HG02973 (cell line): Measurements from ENCODE around the gene ZFAND3.

Experiments used
- ATAC-seq: cut with Tn5 transposase; IDR thresholded peaks from one replicate; pipeline ENCODE4 v1.9.1; 2021; ENCODE audit warnings: moderate library complexity; ENCODE audit not compliant: unreplicated experiment

ZFAND3 gene

GRCh38 chr6:38161331-38161730, 341.8 kb downstream of the ZFAND3 start:
- ATAC-seq: no peak

- ATAC-seq: no peak
Measured at GRCh38 chr6:38161754-38162492, 342.4 kb downstream of the ZFAND3 start.

- ATAC-seq: no peak
Measured at GRCh38 chr6:38162493-38163185, 343.1 kb downstream of the ZFAND3 start.

- no peak for ATAC-seq
Measured at GRCh38 chr6:38163186-38164130, 343.9 kb downstream of the ZFAND3 start.

GRCh38 chr6:38164131-38164481, 344.6 kb downstream of the ZFAND3 start:
- no peak for ATAC-seq

- ATAC-seq: no peak
Measured at GRCh38 chr6:38164671-38165108, 345.2 kb downstream of the ZFAND3 start.

GRCh38 chr6:38166411-38167240, 347.1 kb downstream of the ZFAND3 start:
- no peak for ATAC-seq

DNA sequence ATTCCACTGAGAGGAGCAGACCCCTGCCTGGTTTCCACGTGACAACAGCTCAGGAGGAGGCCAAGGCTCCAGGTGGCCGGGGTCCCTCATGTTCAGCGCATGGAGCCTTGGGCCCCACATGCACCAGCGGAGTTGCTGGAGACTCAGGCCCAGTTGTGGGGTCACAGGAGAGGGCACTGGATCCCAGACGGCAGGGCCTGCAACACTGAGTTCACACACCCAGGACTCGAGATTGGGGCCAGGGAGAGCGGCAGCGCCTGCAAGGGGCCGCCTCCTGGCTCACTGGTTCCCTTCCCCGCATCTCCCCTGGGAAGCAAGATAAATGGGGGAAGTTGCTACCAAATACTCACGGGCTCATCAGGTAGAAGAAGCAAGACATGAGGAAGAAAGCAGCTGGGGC, 348.1 kb downstream of the ZFAND3 start:
- ATAC-seq: no peak

GRCh38 chr6:38168126-38168525, 348.6 kb downstream of the ZFAND3 start:
- no peak for ATAC-seq

DNA sequence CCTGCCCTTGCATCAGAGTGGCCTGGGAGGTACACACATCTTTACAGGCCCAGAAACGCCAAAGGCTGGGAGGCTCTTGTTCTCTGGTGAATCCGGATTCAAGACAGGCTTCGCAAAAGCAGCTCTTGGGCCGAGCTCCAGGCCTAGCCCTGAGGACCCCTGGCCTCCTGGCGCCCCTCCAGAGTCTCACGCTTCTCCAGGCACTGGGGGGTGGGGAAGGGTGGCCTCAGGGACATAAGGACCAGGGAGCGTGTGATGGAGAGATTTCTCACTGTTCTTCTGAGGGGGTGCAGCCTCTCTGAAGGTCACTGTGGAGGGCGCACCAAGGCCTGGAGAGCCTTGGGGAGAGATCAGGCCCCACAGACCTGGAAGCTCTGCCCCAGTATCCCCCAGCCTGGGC, 349.2 kb downstream of the ZFAND3 start:
- no peak for ATAC-seq

DNA sequence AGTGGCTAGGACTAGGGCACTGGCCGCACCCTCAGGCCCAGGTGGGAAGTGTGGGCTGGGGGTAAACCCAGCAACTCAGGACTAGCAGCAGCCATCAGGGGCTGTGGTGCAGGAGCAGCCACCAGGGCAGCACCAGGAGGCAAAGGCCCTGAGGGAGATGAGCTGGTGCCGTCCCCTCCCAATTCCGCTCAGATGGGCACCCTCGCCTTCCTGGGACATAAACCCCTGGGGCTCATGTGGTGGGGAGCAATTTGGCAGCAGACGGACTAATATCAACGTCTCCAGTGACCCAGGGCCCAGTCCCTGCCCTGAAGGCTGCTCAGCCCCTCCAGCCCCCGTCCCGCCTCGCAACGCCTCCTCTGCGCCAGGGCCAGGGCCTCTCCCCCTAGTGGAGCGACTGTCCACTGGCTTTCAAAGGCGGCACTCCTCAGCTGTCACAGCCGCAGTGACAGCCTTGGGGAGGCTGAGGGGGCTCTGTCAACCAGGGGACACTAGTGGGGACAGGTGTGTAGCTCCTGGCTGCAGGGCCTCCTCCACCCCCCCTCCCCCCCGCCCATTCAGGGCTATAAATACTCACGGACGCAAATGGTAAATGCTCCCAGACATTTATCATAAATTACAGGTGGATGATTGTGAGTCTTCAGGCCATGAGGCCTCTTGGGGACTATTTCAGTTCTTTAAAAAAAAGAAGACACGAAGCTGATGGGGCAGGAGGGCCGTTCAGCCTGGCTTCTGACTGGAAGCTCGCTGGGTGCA, 349.9 kb downstream of the ZFAND3 start:
- ATAC-seq: no peak

GRCh38 chr6:38169977-38170526, 350.5 kb downstream of the ZFAND3 start:
- no peak for ATAC-seq

GRCh38 chr6:38170666-38171355, 351.3 kb downstream of the ZFAND3 start:
- no peak for ATAC-seq

DNA sequence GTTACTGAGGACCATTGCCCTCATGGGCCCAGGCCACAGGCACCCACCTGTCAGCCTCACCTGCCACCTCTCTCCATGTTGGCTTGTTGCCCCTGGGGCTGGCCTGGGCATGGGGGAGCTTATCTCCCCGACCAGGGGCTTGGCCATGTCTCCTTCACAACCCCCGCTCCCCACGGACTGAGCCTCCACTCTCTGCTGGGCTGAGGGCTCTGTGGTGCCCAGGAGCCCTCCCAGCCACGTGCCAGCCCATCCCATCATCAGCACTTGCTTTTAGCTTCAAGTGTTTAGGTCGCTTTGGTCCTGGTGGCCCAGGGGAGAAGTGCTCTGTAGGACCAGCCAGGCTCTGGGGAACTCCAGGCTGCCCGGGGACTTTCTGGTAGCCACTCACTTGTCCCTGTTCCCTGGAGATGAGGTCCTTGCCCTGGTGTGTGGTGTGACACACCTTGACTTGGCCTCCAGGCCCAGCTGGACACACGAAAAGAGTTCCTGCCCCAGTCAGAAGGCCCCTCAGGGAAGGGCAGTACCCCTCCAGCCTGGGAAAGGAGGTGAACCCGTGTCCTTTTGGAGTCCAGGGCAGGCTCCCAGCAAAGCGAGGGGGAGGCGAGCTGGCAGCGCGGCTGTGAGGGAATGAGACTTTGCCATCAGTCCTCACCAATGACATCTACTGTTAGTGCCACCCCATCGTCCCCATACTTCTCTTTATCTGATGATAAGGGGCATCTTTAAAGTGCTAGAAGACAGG, 352.6 kb downstream of the ZFAND3 start:
- no peak for ATAC-seq

GRCh38 chr6:38172739-38173410, 353.3 kb downstream of the ZFAND3 start:
- ATAC-seq: no peak

DNA sequence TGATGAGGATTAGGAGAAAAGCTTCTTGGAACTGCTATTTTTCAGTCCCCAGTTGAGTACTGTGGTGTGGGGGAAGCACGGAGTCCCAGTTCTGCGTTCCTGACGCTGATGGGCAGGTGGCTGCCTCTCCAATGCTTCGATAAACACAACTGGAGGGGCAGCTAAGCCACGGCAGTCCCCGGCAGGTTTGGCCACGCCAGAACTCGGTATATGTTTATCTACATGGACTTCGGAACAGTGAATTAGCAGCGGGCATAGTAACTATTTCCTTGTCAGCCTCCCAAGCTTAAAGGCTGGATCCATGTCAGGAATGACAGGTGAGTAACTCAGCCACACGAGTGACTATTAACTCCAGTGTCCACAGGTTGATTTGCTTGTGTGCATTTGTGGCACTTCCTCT, 354.4 kb downstream of the ZFAND3 start:
- ATAC-seq: no peak

GRCh38 chr6:38174315-38174714, 354.8 kb downstream of the ZFAND3 start:
- no peak for ATAC-seq
